Measurements from ENCODE around the gene LDLRAP1. TPM values are rescaled to one million over a fixed set of nuclear protein-coding genes. Genes with fewer than 3 reads are reported as not detected.
A peak's percentile ranks its signal among the peaks of the same experiment; 100 is the strongest.

Gene LDLRAP1
- total and polyA plus RNA-seq, 2 experiments from 2014 or later = 9.6 to 22.7 TPM

- Mint-ChIP-seq H3K36me3 (ENCODE audit: low read depth) (no peaks in the 10 kb centered on the region), H3K27me3 (ENCODE audit: insufficient read depth, low read depth, poor library complexity) (peaks cover 19% of the 10 kb centered on the region), H3K9me3 (no peaks in the 10 kb centered on the region), H3K27ac (peak overlapping the region; percentile 80), H3K4me1 (peaks cover 53% of the 10 kb centered on the region), H3K4me3 (no peak overlapping the region; the same call in 2 of the 3 replicates)
- Histone ChIP-seq H2AFZ (no peak overlapping the region), H3K9me2 (ENCODE audit: insufficient read depth) (no peaks in the 10 kb centered on the region), H4K20me1 (replicated peaks; ENCODE audit: insufficient read depth) (no peaks in the 10 kb centered on the region), H3K27me3 (ENCODE audit: insufficient read depth) (no peaks in the 10 kb centered on the region), H3F3A (replicated peaks; ENCODE audit: low read depth) (no peaks in the 10 kb centered on the region), H3K79me2 (replicated peaks; ENCODE audit: insufficient read depth) (no peaks in the 10 kb centered on the region), H3K36me3 (ENCODE audit: insufficient read depth) (no peaks in the 10 kb centered on the region), H3K4me1 (ENCODE audit: insufficient read depth) (peaks cover 28% of the 10 kb centered on the region), H3K4me3 (no peak overlapping the region), H3K4me2 (peak overlapping the region; percentile 39), H3K27ac (ENCODE audit: low read depth) (peak overlapping the region; percentile 84)
- DNase-seq (ENCODE audit: low spot score) (peak; percentile 93), ATAC-seq (peak; percentile 82)
- TF ChIP-seq EZH2 (IDR thresholded peaks at IDR 0.05; ENCODE audit: low read depth, unreplicated experiment) (no peak), CTCF (conservative IDR thresholded peaks at IDR 0.05; ENCODE audit: low read depth in 2 of 2) (peak in 1 of 2 experiments; percentile 54; a peak in 3 of 4 replicates)
Observed at GRCh38 chr1:25568090-25568833, 24.9 kb downstream of the LDLRAP1 start.

- no peaks in the 10 kb centered on the region for H3K36me3 Mint-ChIP-seq (ENCODE audit: low read depth)
- H3K36me3 ChIP-seq (ENCODE audit: insufficient read depth) = no peaks in the 10 kb centered on the region
- peak overlapping the region; percentile 80; the same call in 1 of the 2 replicates for H3K27ac Mint-ChIP-seq
- DNase-seq (ENCODE audit: low spot score) (no peak), ATAC-seq (no peak)
- H3K4me2 ChIP-seq = peak overlapping the region; percentile 39; the same call in 1 of the 2 replicates
- peak overlapping the region; percentile 14; the same call in 1 of the 2 replicates for H3K27ac ChIP-seq (ENCODE audit: low read depth)
- H3K9me2 ChIP-seq (ENCODE audit: insufficient read depth) = no peaks in the 10 kb centered on the region
- no peaks in the 10 kb centered on the region for H3K9me3 Mint-ChIP-seq
- no peak overlapping the region for H3K4me3 Mint-ChIP-seq
- no peaks in the 10 kb centered on the region for H4K20me1 ChIP-seq (replicated peaks; ENCODE audit: insufficient read depth)
- H3K27me3 Mint-ChIP-seq (ENCODE audit: insufficient read depth, low read depth, poor library complexity) = peaks cover 24% of the 10 kb centered on the region
- H3F3A ChIP-seq (replicated peaks; ENCODE audit: low read depth) = no peaks in the 10 kb centered on the region
- no peak for TF ChIP-seq NANOG (IDR thresholded peaks at IDR 0.05; ENCODE audit: borderline replicate concordance)
- H3K27me3 ChIP-seq (ENCODE audit: insufficient read depth) = no peaks in the 10 kb centered on the region
- H3K4me1 Mint-ChIP-seq = peaks cover 56% of the 10 kb centered on the region
- no peak overlapping the region for H2AFZ ChIP-seq
- no peak overlapping the region for H3K4me3 ChIP-seq
- H3K79me2 ChIP-seq (replicated peaks; ENCODE audit: insufficient read depth) = no peaks in the 10 kb centered on the region
- H3K4me1 ChIP-seq (ENCODE audit: insufficient read depth) = peaks cover 33% of the 10 kb centered on the region
Observed at GRCh38 chr1:25568834-25569596, 25.6 kb downstream of the LDLRAP1 start.

- Histone ChIP-seq H3K36me3 (ENCODE audit: insufficient read depth) (no peaks in the 10 kb centered on the region), H3K4me1 (ENCODE audit: insufficient read depth) (peaks cover 33% of the 10 kb centered on the region), H4K20me1 (replicated peaks; ENCODE audit: insufficient read depth) (no peaks in the 10 kb centered on the region), H3K4me2 (no peak overlapping the region), H3K27me3 (ENCODE audit: insufficient read depth) (no peaks in the 10 kb centered on the region), H2AFZ (no peak overlapping the region), H3K27ac (ENCODE audit: low read depth) (peak overlapping the region; percentile 14; the same call in 1 of the 2 replicates), H3K79me2 (replicated peaks; ENCODE audit: insufficient read depth) (no peaks in the 10 kb centered on the region), H3K9me2 (ENCODE audit: insufficient read depth) (no peaks in the 10 kb centered on the region), H3K4me3 (no peak overlapping the region), H3F3A (replicated peaks; ENCODE audit: low read depth) (no peaks in the 10 kb centered on the region)
- no peaks in the 10 kb centered on the region; the same call in 2 of the 3 replicates for H3K36me3 Mint-ChIP-seq (ENCODE audit: low read depth)
- H3K9me3 Mint-ChIP-seq = no peaks in the 10 kb centered on the region
- H3K27ac Mint-ChIP-seq = no peak overlapping the region
- no peak for DNase-seq (ENCODE audit: low spot score)
- peaks cover 24% of the 10 kb centered on the region for H3K27me3 Mint-ChIP-seq (ENCODE audit: insufficient read depth, low read depth, poor library complexity)
- no peak overlapping the region for H3K4me3 Mint-ChIP-seq
- H3K4me1 Mint-ChIP-seq = peaks cover 62% of the 10 kb centered on the region
- no peak for ATAC-seq
- TF ChIP-seq REST (IDR thresholded peaks at IDR 0.05; ENCODE audit: unreplicated experiment) (no peak), EZH2phosphoT487 (IDR thresholded peaks at IDR 0.05; ENCODE audit: unreplicated experiment) (no peak), STAT1 (IDR thresholded peaks at IDR 0.05; ENCODE audit: unreplicated experiment) (no peak), CTCF (conservative IDR thresholded peaks at IDR 0.05; ENCODE audit: low read depth in 2 of 2) (no peak)
Observed at GRCh38 chr1:25569597-25570396, 26.4 kb downstream of the LDLRAP1 start.

Measured in GM23338 (cell line).